Measurements from ENCODE around the gene AIF1L.

AIF1L gene

DNA sequence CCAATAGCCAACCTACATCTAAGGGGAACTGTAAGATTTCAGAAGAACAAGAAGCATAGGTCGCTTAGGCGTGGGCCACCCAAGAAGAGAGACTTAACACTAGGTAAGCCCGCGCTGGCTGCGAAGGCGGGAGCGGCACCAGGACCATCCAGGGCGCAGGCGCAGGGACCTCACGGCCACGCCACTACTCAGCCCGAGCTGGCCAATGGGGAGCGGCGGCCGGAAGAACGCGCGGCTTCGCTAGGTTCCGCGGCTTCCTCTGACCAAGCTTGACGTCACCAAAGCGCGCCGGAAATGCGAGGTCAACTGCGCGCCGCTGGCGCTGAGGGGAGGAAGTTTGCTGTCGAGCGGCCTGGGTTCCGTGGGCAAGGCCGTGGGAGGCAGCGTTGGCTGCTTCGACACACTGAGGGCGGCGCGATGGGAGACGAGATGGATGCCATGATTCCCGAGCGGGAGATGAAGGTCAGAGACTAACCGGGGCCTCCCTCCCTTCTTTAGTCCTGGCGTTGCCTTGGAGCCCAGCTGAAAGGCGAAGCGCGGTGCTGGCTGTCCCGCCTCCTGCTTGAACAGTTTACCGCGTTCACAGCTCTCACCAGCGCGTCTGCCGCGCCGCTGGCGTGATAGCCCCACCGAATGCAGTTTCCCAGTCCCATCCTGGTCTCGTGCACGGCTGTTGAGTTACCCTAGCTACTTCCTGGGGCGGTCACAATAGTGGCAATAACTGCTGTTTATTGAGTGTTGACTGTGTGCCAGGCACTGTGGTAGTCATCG, 29.1 kb downstream of the AIF1L start, which contains the start of gene NUP214:
Gene NUP214 (plus strand): TSS at position 299 of the 771 bp plus-strand sequence. CDS start 119 bp downstream, at position 418.
- peak within 1 kb of the TSS; percentile 92 for H3K4me3 ChIP-seq
- peak; percentile 99 for DNase-seq (ENCODE audit: low spot score)
- TF ChIP-seq, protein P1, sequence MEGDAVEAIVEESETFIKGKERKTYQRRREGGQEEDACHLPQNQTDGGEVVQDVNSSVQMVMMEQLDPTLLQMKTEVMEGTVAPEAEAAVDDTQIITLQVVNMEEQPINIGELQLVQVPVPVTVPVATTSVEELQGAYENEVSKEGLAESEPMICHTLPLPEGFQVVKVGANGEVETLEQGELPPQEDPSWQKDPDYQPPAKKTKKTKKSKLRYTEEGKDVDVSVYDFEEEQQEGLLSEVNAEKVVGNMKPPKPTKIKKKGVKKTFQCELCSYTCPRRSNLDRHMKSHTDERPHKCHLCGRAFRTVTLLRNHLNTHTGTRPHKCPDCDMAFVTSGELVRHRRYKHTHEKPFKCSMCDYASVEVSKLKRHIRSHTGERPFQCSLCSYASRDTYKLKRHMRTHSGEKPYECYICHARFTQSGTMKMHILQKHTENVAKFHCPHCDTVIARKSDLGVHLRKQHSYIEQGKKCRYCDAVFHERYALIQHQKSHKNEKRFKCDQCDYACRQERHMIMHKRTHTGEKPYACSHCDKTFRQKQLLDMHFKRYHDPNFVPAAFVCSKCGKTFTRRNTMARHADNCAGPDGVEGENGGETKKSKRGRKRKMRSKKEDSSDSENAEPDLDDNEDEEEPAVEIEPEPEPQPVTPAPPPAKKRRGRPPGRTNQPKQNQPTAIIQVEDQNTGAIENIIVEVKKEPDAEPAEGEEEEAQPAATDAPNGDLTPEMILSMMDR (IDR thresholded peaks at IDR 0.05), result no peak
- peak within 1 kb of the TSS; percentile 76 to 90 for H3K27ac ChIP-seq

- no peak for DNase-seq (ENCODE audit: low spot score)
- H3K4me3 ChIP-seq, result peak overlapping the region; percentile 92
- peak overlapping the region; percentile 76 to 90 for H3K27ac ChIP-seq
- TF ChIP-seq, protein P1 (IDR thresholded peaks at IDR 0.05), result no peak
Measured at GRCh38 chr9:131126059-131126426, 29.7 kb downstream of the AIF1L start.

DNA sequence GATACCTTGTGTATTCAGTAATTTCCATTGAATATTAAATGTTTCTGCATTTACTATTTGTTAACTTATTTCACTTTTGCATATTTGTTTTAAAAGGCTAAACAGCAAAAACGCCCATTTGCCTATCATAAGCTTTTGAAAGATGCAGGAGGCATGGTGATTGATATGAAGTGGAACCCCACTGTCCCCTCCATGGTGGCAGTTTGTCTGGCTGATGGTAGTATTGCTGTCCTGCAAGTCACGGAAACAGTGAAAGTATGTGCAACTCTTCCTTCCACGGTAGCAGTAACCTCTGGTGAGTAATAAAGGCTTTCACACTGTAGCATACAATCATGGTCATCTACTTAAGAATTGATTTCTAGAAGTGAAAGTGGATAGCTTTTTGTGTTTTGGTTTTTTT, 32.9 kb downstream of the AIF1L start:
- H3K4me3 ChIP-seq, result no peak overlapping the region
- H3K27ac ChIP-seq, result no peak overlapping the region
- no peak for DNase-seq (ENCODE audit: low spot score)
- TF ChIP-seq, protein P1 (IDR thresholded peaks at IDR 0.05), result no peak

GRCh38 chr9:131138676-131139075, 42.3 kb downstream of the AIF1L start:
- TF ChIP-seq, protein P1 (IDR thresholded peaks at IDR 0.05), result no peak
- DNase-seq (ENCODE audit: low spot score), result no peak
- H3K27ac ChIP-seq, result no peak overlapping the region

GRCh38 chr9:131140112-131140511, 43.8 kb downstream of the AIF1L start:
- Histone ChIP-seq H3K27ac (no peak overlapping the region), H3K4me3 (no peak overlapping the region)
- TF ChIP-seq, protein P1 (IDR thresholded peaks at IDR 0.05), result no peak
- no peak for DNase-seq (ENCODE audit: low spot score)

More at GRCh38 chr9:131138676-131139075, 42.3 kb downstream of the AIF1L start:
- H3K4me3 ChIP-seq, result no peak overlapping the region

- H3K27ac ChIP-seq, result no peak overlapping the region
- TF ChIP-seq, protein P1 (IDR thresholded peaks at IDR 0.05), result no peak
- no peak overlapping the region for H3K4me3 ChIP-seq
- no peak for DNase-seq (ENCODE audit: low spot score)
Measured at GRCh38 chr9:131140550-131140949, 44.2 kb downstream of the AIF1L start.

GRCh38 chr9:131142160-131142559, 45.8 kb downstream of the AIF1L start:
- TF ChIP-seq, protein P1 (IDR thresholded peaks at IDR 0.05), result no peak
- DNase-seq (ENCODE audit: low spot score), result no peak
- Histone ChIP-seq H3K27ac (no peak overlapping the region), H3K4me3 (no peak overlapping the region)

All from coronary artery (tissue), 2 donors.